Sigmoid colon (tissue), 4 donors: ENCODE measurements around the gene TOX3.

Source experiments
- CTCF ChIP-seq, 4 experiments: fragments of 450-650 bp in 3 of 4; fragments of 200-600 bp in 1 of 4; IDR thresholded peaks; one replicate each; pipeline ENCODE4 v1.5.1; 2016 to 2019; ENCODE audit warnings: antibody characterized with exemption in 4 of 4, mild to moderate bottlenecking in 3 of 4, moderate library complexity in 2 of 4
- POLR2A ChIP-seq, 2 donors: fragments of 450-650 bp; IDR thresholded peaks; one replicate each; pipeline ENCODE4 v1.6.1; 2016; ENCODE audit warnings: antibody characterized with exemption in 2 of 2, mild to moderate bottlenecking in 2 of 2, moderate library complexity in 2 of 2
- POLR2AphosphoS5 ChIP-seq, 4 donors: sonication (generic); formaldehyde crosslinking; IDR thresholded peaks; one replicate each; pipeline ENCODE4 v1.6.1; 2017; ENCODE audit warnings: antibody characterized with exemption in 4 of 4

GRCh38 chr16:52548261-52549010 lies 1.5 kb upstream of the TOX3 start:
- TF ChIP-seq CTCF (IDR thresholded peaks at IDR 0.05): no peak
- TF ChIP-seq POLR2A (IDR thresholded peaks at IDR 0.05): no peak
- TF ChIP-seq POLR2AphosphoS5 (IDR thresholded peaks at IDR 0.05): no peak
